NCI-H446 treated with DMSO at 0.1 percent for 48 hours (cell line): ENCODE results near the gene SPRYD3.

ENCODE experiments used
- DNase-seq: peaks from one replicate; lab custom pipeline; 2025; lab: John Stamatoyannopoulos, UW

Gene SPRYD3

GRCh38 chr12:53078425-53079225 is 565 bp downstream of the SPRYD3 start:
- no peak for DNase-seq

GRCh38 chr12:53077030-53077429 is 2.2 kb downstream of the SPRYD3 start:
- no peak for DNase-seq

GRCh38 chr12:53076461-53076860 is 2.7 kb downstream of the SPRYD3 start:
- no peak for DNase-seq

DNA sequence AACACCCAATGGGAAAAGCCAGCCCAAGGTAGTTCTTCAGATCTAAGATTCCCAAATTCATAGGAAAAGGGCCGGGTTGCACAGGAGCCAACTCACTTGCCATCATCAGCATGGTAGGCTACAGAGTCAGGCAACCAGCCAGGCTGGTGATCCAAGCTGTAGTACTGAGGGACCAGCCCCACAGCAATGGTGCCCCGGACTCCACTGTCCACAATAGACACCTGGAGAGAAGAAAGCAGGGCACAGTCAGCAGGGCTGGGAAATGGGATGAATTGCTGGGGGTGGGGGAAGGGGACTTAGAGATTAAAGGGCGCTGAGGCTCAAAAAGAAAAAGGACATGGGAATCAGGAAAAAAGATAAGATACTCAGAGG is 4.2 kb downstream of the SPRYD3 start:
- DNase-seq, result no peak

- no peak for DNase-seq
Observed at GRCh38 chr12:53074283-53074998, 4.7 kb downstream of the SPRYD3 start.

GRCh38 chr12:53073881-53074280 is 5.3 kb downstream of the SPRYD3 start:
- no peak for DNase-seq

DNA sequence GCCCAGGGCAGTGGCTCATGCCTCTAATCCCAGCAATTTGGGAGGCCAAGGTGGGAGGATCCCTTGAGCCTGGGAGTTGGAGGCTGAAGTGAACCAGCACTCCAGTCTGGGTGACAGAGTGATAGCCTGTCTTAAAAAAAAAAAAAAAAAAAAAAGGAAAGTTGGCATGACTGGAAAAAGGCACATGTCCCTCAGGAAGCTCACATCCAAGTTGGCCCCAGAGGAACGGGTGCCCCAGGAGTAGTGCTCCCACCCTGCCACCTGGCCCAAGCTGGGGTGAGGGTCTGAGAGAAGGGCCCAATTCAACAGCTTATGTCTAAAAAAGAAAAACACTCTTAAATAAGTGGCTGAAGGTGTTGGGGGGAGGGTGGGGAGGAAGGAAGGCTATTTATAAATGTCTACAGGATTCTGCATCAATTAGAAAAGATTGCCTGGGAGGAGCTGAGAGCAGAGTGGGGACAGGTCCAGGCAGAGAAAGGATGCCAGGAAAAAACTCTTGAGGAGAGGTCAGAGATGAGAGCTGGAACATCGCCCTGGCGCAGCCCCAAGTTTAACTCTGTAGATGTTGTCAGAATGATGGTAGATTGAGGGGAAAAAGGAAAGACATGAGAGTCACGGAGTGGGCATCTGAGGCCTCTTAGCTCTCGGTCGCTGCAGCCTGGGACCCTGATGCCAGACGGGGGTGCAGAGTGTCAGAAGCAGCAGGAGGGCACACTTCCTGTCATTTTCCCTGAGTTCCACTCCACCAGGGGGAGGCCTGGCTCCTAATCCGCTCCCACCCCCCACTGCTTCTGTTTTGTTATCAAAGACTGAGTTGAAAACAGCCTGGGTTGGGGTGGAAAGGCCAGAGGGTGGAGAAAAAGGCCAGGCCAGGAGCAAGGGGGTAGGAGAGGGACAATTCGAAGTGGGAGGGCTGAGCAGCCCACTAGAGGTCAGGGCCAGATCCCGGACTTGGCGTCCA is 7.3 kb downstream of the SPRYD3 start:
- peak; percentile 61 for DNase-seq

- no peak for DNase-seq
Observed at GRCh38 chr12:53070877-53071492, 8.2 kb downstream of the SPRYD3 start.

DNA sequence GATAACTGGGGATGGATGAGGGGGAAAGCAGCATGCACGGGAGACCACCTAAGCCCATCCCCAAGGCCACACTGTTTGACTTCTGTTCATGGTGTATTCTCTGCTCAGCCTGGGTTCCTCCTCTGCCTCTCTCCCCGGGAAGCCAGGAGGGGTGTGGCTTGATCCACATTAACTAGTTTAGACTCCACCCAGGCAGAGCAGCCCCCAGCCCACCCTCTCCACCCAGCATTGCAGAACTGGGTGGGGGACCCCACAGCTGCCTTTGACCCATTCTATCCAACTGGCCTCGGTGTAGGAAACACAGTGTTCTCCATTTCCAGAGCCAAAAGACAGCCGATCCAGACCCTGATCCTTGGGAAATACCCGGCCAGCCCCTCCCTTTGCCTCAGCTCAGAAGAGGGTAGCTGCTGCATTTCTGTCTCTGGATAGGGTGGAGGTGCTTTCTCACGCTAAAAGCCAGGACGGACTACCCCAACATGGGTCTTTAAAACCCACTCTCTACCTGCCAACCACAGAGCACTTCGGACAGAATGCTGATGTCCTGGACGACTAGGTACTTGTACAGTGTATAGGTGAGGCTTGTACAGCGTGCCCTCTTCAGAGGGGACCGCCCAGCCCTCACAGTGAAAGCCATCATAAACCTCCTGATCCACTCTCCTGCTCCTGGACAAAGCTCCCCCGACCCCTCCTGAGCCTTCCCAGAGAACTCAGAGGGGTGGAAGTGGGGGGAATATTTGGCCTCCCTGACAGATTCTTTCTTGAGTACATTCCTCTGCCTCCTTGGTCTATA is 9.4 kb downstream of the SPRYD3 start:
- no peak for DNase-seq

- DNase-seq, result no peak
Observed at GRCh38 chr12:53068811-53069585, 10.2 kb downstream of the SPRYD3 start.

GRCh38 chr12:53067993-53068770 is 11.0 kb downstream of the SPRYD3 start:
- no peak for DNase-seq

GRCh38 chr12:53067074-53067992 is 11.9 kb downstream of the SPRYD3 start:
- no peak for DNase-seq

DNA sequence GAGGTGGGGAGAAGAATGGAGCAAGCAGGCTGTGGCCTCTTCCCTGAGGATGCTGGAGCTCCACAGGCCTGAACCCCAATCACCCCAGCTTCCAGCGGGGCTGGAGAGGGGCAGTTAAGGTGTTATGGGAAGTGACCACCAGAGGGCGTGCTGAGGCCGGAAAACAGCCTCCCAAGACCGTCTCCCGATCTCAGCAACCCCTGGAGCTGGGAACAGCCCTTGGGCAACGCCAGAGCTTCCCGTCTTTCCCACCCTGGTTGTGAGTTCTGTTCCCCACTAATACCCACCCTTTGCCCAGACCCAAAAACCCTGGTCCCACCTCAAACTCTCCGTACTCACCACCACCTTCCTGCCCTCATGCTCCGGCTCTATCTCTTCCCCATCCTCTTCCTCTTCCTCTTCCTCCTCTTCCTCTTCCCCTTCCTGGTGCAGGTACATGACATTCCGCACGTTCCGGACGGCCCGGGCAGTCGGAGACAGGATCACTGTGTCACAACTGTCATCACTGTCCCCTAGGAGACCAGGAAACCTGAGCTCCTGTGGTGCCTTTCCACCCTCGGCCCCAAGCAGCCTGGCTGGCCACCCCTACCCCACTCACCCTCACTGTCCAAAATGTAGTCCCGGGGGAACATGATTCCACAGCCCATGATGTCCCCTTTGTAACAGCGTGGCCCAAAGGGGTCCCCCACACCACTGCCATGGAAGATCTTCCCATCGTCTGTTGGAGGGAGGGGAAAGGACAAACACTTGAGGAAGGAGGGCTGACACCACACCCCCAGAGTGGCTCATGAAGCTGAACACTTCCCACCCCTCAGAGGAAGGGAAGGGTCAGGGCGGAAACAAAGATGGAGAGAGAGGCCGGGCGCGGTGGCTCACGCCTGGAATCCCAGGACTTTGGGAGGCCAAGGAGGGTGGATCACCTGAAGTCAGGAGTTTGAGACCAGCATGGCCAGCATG is 12.9 kb downstream of the SPRYD3 start:
- DNase-seq, result no peak

DNA sequence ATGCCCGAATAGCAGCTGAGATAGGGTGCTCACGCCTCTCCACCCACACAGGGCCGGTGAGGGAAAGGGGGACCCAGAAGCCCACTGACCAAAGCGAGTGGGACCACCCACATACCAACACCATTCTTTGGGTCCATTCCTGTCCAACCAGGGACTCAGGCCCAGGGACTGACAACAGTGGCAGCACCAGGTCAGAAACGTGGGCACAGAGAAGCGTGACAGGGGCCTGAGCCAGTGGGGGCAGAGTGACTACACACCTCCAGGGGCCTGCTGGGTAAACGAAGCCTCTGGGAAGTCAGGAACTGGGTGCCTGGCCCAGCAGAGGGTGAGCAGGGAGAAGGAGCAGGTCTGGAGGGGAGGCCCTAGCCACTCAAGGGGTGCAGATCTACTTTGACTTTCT is 13.7 kb downstream of the SPRYD3 start:
- DNase-seq, result no peak

DNA sequence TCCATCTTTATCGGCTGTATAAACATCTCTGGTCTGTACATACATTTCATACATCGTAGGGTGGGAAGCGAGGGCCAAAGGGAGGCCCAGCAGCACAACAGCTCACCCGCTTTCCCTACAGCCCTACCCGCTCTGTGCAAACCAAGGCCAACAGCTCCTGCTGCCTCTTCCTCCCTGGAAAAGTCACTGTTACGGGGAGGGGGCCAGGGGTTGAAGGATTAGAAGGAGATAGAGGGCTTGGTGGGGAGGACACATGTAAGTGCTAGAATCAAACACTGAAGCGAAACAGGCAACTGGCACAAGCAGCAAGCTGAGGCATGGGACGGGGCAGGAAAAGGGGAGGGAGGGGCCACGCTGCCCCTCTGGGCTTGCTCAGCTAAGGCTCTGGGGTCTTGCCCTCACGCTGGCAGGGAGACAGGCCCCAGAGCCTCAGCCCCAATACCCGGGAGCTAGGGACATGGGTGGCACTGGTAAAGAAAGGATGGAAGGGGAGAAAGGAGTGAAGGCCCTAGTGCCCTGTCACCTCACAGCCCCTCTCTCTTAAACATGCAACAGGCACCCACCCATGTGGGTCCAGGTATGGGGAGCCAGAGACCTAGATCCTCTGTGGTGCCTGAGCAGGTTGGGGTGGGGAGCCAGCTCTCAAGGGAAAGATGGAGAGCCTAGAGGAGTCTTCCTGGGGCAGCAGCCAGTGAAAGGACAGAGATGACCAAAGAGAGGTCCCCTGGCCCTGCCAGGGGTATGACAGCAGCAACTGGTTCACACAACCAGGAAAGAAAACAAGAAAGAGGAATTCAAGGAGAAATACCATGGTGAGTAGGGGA is 14.4 kb downstream of the SPRYD3 start:
- DNase-seq, result no peak
